HL-60 (cell line): Measurements from ENCODE around the gene PDGFC.
"Not testable (repeated sequence)": the region's sequence is repeated elsewhere in the genome, so short reads cannot be mapped to it uniquely, and the experiment has no call there.

Source experiments
- DNase-seq, 2 experiments: peaks; one replicate each; pipeline ENCODE4 v3.0.0-alpha.2; 2010 to 2020; ENCODE audit warnings: low read depth in 1 of 2, low spot score in 1 of 2
- H3K27ac ChIP-seq: fragments of 250-450 bp; sonication (Bioruptor Pico); replicated peaks from 2 replicates; pipeline ENCODE4 v1.5.1; 2020; ENCODE audit warnings: mild to moderate bottlenecking, moderate library complexity
- H3K27me3 ChIP-seq: fragments of 250-450 bp; sonication (Bioruptor Pico); 2 replicates; pipeline ENCODE4 v1.5.1; 2021; ENCODE audit warnings: mild to moderate bottlenecking, moderate library complexity; ENCODE audit not compliant: insufficient read depth, poor library complexity, severe bottlenecking
- H3K4me3 ChIP-seq: replicated peaks from 2 replicates; pipeline ENCODE4 v1.5.1; 2011; ENCODE audit warnings: mild to moderate bottlenecking, control low read depth, low read length; ENCODE audit not compliant: insufficient read depth
- GABPA ChIP-seq: IDR thresholded peaks from 2 replicates; pipeline ENCODE4 v1.6.1; 2012; ENCODE audit warnings: low read depth
- POLR2AphosphoS5 ChIP-seq: IDR thresholded peaks from 2 replicates; pipeline ENCODE4 v1.6.1; 2012; ENCODE audit warnings: low read depth
- SPI1 ChIP-seq: IDR thresholded peaks from 2 replicates; pipeline ENCODE4 v1.6.1; 2012; ENCODE audit warnings: low read depth, mild to moderate bottlenecking, borderline replicate concordance
- TF ChIP-seq, protein P1 (sequence below): IDR thresholded peaks from one replicate; pipeline ENCODE4 v1.5.1; 2011; ENCODE audit warnings: low read length, control low read depth, inconsistent platforms; ENCODE audit not compliant: insufficient read depth
- TF ChIP-seq, protein P2 (sequence below): IDR thresholded peaks from 2 replicates; pipeline ENCODE4 v1.6.1; 2012; ENCODE audit warnings: low read depth; ENCODE audit not compliant: insufficient replicate concordance

The PDGFC gene

DNA sequence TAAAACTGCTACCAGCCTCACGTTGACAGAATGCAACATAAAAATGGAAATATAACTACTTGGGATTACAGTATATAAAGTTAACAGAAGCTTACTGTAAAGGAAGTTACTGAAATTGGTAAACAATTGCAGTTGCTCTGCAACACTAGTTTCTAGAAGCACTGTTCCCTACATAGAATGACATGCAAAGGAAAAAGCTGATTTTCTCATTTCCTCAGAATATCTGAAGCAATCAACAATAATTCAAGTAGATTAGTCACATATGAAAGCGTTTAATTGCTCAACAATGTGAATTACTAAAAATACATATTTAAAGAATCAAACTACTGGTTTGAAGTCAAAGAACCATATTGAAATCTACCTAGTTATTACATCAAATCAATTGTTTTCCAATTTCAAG, 31.8 kb downstream of the PDGFC start:
- no peak overlapping the region for H3K27ac ChIP-seq
- no peaks in the 10 kb centered on the region for H3K27me3 ChIP-seq
- no peak overlapping the region for H3K4me3 ChIP-seq
- DNase-seq = no peak
- TF ChIP-seq, protein P1, sequence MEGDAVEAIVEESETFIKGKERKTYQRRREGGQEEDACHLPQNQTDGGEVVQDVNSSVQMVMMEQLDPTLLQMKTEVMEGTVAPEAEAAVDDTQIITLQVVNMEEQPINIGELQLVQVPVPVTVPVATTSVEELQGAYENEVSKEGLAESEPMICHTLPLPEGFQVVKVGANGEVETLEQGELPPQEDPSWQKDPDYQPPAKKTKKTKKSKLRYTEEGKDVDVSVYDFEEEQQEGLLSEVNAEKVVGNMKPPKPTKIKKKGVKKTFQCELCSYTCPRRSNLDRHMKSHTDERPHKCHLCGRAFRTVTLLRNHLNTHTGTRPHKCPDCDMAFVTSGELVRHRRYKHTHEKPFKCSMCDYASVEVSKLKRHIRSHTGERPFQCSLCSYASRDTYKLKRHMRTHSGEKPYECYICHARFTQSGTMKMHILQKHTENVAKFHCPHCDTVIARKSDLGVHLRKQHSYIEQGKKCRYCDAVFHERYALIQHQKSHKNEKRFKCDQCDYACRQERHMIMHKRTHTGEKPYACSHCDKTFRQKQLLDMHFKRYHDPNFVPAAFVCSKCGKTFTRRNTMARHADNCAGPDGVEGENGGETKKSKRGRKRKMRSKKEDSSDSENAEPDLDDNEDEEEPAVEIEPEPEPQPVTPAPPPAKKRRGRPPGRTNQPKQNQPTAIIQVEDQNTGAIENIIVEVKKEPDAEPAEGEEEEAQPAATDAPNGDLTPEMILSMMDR = no peak
- no peak for TF ChIP-seq POLR2AphosphoS5
- TF ChIP-seq, protein P2, sequence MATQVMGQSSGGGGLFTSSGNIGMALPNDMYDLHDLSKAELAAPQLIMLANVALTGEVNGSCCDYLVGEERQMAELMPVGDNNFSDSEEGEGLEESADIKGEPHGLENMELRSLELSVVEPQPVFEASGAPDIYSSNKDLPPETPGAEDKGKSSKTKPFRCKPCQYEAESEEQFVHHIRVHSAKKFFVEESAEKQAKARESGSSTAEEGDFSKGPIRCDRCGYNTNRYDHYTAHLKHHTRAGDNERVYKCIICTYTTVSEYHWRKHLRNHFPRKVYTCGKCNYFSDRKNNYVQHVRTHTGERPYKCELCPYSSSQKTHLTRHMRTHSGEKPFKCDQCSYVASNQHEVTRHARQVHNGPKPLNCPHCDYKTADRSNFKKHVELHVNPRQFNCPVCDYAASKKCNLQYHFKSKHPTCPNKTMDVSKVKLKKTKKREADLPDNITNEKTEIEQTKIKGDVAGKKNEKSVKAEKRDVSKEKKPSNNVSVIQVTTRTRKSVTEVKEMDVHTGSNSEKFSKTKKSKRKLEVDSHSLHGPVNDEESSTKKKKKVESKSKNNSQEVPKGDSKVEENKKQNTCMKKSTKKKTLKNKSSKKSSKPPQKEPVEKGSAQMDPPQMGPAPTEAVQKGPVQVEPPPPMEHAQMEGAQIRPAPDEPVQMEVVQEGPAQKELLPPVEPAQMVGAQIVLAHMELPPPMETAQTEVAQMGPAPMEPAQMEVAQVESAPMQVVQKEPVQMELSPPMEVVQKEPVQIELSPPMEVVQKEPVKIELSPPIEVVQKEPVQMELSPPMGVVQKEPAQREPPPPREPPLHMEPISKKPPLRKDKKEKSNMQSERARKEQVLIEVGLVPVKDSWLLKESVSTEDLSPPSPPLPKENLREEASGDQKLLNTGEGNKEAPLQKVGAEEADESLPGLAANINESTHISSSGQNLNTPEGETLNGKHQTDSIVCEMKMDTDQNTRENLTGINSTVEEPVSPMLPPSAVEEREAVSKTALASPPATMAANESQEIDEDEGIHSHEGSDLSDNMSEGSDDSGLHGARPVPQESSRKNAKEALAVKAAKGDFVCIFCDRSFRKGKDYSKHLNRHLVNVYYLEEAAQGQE = no peak
- no peak for TF ChIP-seq SPI1
- no peak for TF ChIP-seq GABPA

DNA sequence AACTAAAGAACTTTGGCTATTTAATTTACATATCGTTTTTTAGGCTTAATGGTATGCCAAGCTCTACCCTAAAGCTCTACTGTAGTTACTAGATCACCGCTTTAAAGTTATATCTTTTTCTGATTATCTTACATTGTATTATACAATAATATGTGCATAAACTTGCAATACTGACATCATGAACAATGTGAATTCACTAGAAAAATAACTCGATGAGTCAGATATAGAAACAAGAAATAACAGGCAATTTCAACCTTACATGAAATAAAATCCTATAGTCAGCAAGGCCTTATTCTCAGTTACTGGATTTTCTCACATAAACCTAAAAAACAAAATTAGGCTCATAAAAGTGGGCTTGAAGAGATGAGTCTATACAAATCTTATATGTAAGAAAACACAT, 32.5 kb downstream of the PDGFC start:
- TF ChIP-seq, protein P2 = no peak
- no peak for TF ChIP-seq POLR2AphosphoS5
- no peak for TF ChIP-seq SPI1
- TF ChIP-seq GABPA = no peak
- TF ChIP-seq, protein P1 = no peak
- H3K4me3 ChIP-seq = no peak overlapping the region
- H3K27ac ChIP-seq = no peak overlapping the region
- DNase-seq = no peak
- H3K27me3 ChIP-seq = no peaks in the 10 kb centered on the region

DNA sequence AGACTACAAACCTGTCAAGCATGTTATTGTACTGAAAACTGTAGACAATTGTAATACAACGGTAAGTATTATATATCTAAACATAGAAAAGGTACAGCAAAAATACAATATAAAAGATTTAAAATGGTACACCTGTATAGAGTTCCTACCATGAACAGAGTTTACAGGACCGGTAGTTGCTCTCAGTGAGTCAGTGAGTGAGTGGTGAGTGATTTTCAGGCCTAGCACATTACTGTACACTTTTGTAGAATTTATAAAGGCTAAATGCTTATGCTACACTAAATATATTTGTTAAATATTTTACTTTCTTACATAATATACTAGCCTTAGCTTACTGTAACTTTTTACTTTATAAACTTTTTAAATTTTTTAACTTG, 37.4 kb downstream of the PDGFC start:
- Histone ChIP-seq H3K27me3 (no peaks in the 10 kb centered on the region), H3K4me3 (no peak overlapping the region), H3K27ac (no peak overlapping the region)
- TF ChIP-seq, protein P2 = no peak
- TF ChIP-seq SPI1 = no peak
- DNase-seq = no peak

DNA sequence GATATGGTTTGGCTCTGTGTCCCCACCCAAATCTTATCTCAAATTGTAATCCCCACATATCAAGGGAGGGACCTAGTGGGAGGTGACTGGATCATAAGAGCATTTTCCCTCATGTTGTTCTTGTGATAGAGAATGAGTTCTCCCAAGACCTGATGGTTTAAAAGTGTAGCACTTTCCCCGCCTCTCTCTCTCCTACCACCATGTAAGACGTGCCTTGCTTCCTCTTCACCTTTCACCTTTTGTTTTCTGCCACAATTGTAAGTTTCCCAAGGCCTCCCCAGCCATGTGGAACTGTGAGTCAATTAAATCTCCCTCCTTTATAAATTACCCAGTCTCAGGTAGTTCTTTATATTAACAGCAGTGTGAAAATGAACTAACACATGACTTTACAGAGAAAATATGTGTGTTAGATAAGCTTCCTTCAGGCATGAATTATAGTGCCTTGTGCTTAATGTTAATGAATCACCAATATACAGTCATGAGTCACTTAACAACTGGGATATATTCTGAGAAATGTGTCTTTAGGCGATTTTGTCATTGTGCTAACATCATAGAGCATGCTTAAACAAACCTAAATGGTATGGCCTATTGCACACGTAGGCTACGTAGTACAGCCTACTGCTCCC, 37.9 kb downstream of the PDGFC start:
- Histone ChIP-seq H3K27ac (no peak overlapping the region), H3K4me3 (no peak overlapping the region), H3K27me3 (no peaks in the 10 kb centered on the region)
- TF ChIP-seq, protein P2 = no peak
- TF ChIP-seq, protein P1 = no peak
- no peak for TF ChIP-seq POLR2AphosphoS5
- TF ChIP-seq GABPA = no peak
- DNase-seq = no peak

DNA sequence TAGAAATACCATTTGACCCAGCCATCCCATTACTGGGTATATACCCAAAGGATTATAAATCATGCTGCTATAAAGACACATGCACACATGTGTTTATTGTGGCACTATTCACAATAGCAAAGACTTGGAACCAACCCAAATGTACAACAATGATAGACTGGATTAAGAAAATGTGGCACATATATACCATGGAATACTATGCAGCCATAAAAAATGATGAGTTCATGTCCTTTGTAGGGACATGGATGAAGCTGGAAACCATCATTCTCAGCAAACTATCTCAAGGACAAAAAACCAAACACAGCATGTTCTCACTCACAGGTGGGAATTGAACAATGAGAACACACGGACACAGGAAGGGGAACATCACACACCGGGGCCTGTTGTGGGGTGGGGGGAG, 39.2 kb downstream of the PDGFC start:
- H3K4me3 ChIP-seq, H3K27ac ChIP-seq, DNase-seq, H3K27me3 ChIP-seq: not testable (repeated sequence)
